GM10847 (cell line): ENCODE results near the gene MYCBP.

Source experiments
- POLR2A ChIP-seq: IDR thresholded peaks from 2 replicates; pipeline ENCODE4 v1.6.1; 2011; ENCODE audit not compliant: insufficient read length; ENCODE audit errors: extremely low read depth

The MYCBP gene

DNA sequence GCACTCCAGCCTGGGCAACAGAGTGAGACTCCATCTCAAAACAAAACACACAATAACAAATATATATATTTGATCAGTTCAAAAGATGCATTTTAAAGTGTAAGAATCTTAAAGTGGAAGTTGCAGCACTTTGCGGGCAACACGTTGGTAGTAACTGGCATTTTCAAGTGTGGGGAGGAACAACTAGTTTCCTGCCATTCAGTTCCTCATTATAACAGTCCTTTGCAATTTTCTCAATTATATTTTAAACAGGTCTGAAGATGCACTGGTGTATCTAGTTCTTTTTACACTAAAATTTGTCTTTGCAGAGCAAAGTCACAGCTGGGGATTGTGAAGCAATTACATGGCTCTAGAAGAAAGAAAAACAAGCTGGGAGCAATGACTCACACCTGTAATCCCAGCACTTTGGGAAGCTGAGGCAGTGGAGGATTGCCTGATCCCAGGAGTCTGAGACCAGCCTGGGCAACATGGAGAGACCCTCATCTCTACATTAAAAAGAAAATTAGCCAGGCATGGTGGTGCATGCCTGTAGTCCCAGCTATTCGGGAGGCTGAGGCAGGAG lies 38.8 kb downstream of the MYCBP start:
- TF ChIP-seq POLR2A = no peak

DNA sequence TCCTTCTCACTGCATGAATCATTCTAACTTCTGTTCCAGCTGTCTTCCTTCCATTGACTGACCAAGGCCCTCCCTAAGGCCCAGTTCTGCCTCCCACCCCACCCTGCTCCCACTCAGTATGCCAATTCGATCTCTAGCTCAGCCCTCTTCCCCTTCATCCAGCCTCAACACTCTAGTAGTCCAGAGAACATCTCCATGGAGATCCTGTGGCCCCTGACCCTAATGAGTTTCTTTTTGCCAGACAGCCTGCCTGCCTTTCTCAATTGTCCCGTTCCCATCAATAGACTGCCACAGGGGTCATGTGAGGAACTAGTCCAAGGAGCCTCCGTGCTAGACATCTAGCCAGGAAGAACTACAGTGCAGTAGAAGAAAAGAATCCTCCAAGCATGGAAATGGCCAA lies 40.0 kb downstream of the MYCBP start:
- no peak for TF ChIP-seq POLR2A

DNA sequence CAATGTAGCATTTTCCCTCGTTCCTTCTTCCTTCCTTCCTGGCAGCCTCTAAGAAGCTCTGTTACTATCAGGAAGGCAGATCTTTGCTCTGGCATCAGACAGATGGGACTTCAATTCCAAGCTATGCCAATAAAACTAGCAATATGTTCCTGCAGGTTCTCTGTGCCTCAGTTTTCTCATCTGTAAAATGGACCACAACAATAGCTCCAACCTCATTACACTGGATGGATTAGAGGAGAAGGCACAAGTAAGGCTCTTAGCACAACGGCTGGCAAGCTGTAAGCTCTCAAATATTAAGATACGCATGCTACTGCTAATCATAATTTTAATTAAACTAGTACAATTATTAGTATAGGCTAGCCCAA lies 40.8 kb downstream of the MYCBP start:
- no peak for TF ChIP-seq POLR2A

DNA sequence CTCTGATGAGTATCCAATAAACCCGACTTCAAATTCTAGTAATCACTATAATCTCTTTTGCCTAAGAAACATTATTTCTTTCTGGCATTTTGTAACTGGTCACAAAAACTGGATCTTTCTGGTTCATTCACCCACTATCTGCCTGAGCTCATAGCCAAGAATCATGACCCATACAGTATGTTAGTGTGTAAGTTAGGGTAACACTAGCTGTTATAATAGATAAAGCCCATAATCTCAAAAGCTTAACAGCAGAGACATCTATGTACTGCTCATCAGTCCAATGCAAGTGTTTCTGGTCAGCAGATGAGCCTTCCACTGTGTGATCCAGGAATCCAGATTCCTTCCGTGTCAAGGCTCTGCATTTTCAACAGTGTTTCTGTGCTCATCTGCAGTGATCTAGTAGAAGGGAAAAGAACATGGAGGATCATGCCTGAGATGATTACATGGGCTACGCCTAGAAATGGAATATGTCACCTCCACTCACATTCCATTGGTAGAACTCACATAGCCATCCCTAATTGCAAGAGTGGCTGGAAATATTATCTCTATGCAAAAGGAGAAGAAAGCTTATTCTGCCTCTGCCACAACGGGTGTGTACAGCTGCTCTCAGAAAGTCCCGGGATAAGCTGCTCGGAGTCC lies 41.3 kb downstream of the MYCBP start:
- no peak for TF ChIP-seq POLR2A

DNA sequence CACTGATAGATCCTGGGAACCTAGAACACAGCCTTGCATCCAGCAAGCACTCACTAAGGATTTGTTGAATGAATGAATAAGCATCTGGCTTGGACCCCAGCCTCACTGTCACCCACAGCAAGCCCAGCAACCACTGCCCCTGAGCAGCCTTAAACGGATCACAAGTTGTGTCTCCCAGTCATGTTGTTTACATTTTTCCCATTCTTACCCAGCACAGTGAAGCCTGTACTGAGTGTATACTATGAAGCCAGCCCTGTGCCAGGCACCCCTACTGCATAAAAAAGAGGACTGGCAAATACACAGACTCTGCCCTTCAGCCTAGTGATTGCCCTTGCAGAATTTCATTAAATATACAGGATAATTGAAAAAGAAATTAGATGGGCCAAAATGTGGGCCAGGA lies 43.8 kb downstream of the MYCBP start:
- TF ChIP-seq POLR2A = no peak

DNA sequence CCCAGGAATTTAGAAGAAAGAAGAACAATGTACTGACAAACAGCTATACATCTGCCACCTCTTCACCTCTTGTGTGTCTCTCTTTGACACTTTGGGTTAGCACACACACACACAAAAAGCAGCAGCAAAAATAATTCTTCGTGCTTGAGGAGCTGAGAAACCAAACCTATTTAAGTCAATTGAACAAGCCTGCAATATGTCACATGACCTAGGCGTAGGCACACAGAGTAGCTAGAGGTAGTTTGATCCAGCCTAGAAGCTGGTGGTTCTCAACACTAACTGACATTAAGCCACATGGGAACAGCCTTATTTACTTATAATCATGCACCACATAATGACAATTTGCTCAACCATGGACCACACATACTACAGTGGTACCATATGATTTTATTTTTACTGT lies 45.8 kb downstream of the MYCBP start:
- no peak for TF ChIP-seq POLR2A

DNA sequence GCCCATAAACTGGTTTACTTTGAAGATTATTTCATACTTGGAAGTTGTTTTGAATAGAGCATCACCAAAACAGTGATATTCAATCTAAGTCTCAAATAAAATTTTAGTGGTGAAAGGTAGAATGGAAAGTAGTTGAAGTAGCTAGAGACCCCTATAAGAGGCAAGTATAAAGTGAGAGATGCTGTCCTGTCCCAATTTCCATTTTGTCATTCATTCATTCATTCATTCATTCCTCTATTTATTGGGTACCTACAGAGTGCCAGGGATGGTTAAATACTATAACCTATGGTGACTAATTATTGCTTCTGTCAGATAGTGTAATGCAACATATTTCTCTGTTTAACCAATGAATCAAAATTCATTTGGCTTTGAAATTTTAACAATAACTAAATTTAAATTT lies 46.3 kb downstream of the MYCBP start:
- TF ChIP-seq POLR2A = no peak

DNA sequence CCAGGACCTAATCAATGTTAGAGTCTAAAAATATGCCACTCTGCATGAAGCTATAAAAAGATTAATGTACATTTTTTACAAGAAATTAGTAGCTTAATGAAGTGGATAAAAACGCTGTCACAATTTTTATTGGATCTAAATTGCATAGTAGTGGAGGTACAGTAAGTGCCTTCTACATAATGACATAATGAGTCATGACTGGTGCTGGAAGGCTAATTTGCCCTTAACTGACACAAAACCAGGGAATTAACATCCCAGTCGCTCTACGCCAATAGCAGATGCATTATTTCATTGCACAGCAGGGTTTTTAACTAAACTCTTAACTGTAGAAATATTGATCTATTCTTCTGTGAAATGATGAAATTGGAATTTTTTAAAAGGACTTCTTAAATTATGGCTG lies 46.9 kb downstream of the MYCBP start:
- TF ChIP-seq POLR2A = no peak

DNA sequence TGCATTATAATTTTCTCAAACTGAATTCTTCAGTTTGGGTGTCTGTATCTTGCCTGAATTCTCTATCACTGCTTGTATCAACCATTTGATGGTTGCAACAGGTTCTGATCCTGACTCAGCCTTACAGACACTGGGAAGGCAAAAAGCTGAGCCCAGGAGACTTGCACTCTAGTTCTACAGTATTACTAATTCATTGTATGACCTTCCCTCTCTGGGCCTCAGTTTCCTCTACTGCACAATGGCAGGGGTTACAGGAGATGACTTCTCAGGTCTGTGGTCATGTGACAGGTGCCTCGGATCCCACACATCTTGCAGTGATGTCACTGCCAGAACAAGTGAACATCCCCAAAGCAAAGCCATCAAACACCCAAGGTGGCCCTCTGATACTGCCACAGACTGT lies 52.3 kb downstream of the MYCBP start:
- no peak for TF ChIP-seq POLR2A

DNA sequence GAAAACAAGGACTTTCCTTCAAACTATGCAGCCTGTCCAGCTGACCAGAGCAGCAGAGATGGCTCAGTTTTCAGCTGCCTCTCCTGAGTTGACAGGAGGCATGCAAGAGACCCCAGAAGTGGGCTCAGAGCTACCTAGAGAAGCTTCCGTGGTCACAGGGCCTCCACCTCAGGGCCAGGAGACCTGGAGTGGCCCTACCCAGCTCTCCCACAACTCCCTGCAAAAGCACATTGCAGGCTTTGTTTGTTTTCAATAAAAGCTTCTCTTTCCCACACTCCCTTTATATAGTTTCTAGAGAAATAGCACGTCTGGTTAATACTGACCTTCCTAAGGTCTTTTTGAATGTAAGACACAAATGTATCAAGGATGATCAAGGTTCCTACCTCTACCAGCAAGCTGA lies 53.6 kb downstream of the MYCBP start:
- TF ChIP-seq POLR2A = no peak

DNA sequence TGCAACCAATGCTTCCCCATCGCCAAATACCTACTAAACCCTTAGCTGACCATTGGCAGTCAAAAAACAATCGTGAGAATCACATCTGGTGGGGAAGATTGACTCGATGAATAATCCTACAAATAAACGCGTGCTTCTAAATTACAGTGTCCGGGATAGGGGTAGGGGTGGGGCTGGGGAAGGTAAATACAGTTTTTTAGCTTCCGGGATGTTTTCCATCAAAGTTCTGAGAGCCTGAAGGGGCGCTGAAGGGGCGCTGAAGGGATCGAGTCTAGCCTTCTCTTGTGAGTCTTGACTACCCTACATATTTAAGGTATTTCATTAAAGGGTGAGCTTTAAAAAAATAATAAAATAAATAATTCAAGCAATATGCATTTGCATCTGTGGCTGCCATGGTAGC lies 54.1 kb downstream of the MYCBP start:
- TF ChIP-seq POLR2A = no peak

DNA sequence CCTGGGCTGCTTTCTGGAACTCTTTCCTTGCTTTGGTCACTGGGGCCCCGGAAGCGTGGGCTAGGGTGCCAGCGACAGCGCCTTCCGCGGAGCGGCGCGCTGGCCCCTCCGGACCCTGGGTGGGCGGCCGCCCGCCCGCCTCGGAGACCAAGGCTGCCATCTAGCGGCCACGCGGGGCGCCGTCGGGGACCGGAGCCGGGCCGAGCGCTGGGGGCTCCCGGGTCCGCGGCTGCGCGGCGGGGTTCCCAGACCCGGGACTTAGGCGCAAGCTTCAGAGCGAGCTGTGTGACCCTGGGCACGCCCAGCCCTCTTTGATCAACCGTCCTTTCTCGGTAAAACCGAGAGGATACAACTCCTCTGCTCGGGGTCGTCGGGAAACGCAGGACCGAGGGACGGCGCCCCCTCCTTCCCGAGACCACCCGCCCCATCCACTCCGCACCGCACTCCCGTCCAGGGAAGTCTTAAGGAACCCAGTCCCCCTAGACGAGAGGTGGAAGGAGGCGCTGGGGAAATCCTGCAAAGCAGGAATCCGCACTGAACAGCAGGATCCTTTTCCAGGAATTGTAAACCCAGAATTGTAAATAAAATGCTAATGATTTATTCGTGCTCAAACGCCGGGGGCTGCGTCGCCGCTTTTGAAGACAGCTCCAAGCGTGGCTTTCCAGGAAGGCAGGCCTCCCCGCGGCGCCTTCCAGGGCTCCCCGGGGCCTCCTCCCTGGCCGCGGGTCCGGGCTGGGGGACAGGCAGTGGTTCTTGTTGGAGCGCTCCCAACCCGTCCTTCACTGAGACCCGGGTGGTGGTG lies 54.8 kb downstream of the MYCBP start:
- no peak for TF ChIP-seq POLR2A

DNA sequence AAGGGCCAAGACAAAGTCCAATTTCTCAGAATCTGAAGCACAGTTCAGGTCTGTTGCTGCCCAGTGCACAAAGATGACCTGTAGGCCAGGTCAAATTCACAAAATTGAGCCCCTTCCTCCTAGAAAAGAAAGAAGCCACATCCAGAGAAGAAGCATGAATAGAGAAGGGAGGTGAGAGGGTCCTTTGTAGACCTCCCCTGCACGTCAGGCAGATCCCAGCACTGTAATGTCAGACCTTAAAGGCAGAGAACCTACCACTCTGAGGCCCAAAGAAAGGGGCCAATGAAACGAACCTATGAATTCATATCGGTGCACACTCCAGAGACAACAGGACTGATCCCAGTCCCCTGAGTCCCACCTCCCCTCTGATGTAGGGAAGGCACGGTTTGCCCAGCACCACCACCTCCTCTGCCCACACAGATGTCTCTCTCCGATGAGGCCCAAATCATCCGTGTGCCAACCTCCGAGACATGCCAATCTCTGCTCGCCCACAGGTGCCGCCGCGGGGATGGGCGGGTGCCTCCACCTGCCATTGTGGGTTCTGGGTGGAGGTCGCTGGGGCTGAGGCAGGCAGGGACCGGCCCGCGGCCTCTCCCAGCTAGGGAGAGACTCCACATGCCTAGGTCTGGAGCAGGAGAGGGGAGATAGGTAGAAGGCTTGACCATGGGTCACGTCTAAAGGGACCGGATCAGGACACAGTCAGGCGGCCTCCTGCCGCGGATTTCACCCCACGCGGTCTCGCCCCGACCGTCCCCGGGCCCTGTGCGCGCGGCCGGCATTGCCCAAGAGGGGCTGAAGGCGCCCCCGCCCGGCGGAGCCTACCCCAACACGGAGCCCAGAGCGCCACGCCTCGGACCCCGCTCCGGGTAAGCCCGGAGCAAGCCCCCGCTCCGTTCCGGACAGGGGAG lies 55.6 kb downstream of the MYCBP start:
- TF ChIP-seq POLR2A = no peak

DNA sequence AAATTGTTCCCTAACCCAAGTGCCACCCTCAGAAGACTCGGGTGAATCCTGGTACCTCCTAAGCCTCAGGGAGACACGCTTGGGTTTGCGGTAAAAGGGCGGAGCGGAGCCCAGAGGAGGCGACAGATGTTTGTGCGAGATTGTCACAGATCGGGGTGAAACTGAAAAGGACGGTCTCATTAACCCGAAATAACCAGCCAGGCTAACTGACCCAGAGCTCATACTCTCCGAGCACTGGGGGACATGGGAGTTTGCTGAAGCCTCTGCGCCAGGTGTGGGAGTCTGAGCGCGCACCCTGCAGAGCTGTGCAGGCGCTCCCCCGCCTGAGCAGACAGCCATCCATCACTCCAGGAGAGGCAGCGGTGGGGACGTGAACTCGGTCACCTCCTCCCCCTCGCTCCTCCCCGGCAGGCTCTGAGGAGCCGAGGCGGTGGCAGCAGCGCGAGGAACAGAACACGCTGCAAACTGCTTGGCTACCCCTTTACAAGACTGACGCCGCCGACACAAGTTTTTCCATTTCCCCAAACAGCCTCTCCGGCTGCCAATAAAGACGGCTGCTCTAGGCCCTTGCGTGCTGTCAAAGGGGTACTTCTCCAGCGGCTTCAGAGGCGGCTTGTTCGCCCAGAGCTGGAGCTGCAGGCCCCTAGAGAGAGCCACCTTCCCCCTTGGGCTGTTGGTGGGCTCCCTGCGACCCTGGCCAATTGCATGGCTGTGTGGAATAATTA lies 57.1 kb downstream of the MYCBP start:
- TF ChIP-seq POLR2A = no peak

DNA sequence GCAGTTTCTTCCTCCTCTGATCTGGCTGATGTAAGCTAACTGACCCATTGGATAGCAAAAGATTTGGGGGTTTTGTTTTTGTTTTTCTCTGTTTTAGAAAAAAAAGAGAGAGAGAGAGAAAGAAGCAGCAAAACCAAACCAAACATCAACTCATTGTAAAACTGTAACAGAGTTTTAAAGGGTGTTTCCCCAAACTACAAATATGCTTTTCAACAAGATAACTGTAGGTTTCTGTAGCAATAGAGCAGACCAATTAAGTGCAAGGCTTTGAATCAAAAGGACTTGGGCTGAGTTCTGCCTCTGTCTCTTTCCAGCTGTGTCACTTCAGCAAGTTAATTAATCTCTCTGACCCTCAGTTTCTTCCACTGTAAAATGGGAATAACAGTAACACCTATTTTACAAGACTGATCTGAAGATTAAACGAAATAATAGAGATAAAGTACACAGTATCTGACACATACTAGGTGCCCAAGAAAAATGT lies 58.1 kb downstream of the MYCBP start:
- TF ChIP-seq POLR2A = no peak
